Spleen (tissue), 11 donors: ENCODE results near the gene ZNF655. TPM values are rescaled to one million over a fixed set of nuclear protein-coding genes. Genes with fewer than 3 reads are reported as not detected.

Experiments used
- DNase-seq: peaks from one replicate; pipeline ENCODE4 v3.0.0-alpha.2; 2020
- H3K27ac ChIP-seq, 8 donors: fragments of 200-600 bp; sonication (generic) in 7 of 8; 1 replicate in 4 of 8; 2 replicates in 4 of 8; pipeline versions ENCODE4 v1.5.0 to v1.8.0; 2016 to 2021; ENCODE audit warnings: inconsistent platforms in 4 of 8, mild to moderate bottlenecking in 4 of 8, moderate library complexity in 1 of 8
- H3K27me3 ChIP-seq, 7 donors: fragments of 200-600 bp; sonication (generic) in 6 of 7; replicated peaks in 1 of 7; 1 replicate in 4 of 7; 2 replicates in 3 of 7; pipeline versions ENCODE4 v1.5.0 to v1.8.0; 2016 to 2021; ENCODE audit warnings: inconsistent platforms in 3 of 7, mild to moderate bottlenecking in 1 of 7
- H3K36me3 ChIP-seq, 6 donors: fragments of 200-600 bp; sonication (generic) in 5 of 6; 1 replicate in 4 of 6; 2 replicates in 2 of 6; pipeline versions ENCODE4 v1.5.0 to v1.8.0; 2016 to 2021; ENCODE audit warnings: inconsistent platforms in 2 of 6
- H3K4me1 ChIP-seq, 6 donors: fragments of 200-600 bp; sonication (generic) in 5 of 6; 1 replicate in 3 of 6; 2 replicates in 3 of 6; pipeline versions ENCODE4 v1.5.0 to v1.8.0; 2016 to 2021; ENCODE audit warnings: inconsistent platforms in 3 of 6
- H3K4me3 ChIP-seq, 8 donors: fragments of 200-600 bp; sonication (generic) in 7 of 8; 1 replicate in 4 of 8; 2 replicates in 4 of 8; pipeline versions ENCODE4 v1.5.0 to v1.8.0; 2016 to 2021; ENCODE audit warnings: inconsistent platforms in 4 of 8, mild to moderate bottlenecking in 4 of 8, moderate library complexity in 2 of 8
- H3K9me3 ChIP-seq, 8 donors: fragments of 200-600 bp; sonication (generic) in 7 of 8; 1 replicate in 4 of 8; 2 replicates in 4 of 8; pipeline versions ENCODE4 v1.5.0 to v1.8.0; 2016 to 2021; ENCODE audit warnings: inconsistent platforms in 4 of 8
- POLR2A ChIP-seq, 3 donors: fragments of 450-650 bp; IDR thresholded peaks; one replicate each; pipeline ENCODE4 v1.5.1; 2017; ENCODE audit warnings: antibody characterized with exemption in 3 of 3, mild to moderate bottlenecking in 1 of 3
- POLR2AphosphoS5 ChIP-seq, 3 donors: sonication (generic); formaldehyde crosslinking; IDR thresholded peaks; one replicate each; pipeline ENCODE4 v1.5.1; 2017; ENCODE audit warnings: antibody characterized with exemption in 3 of 3
- WGBS, 5 donors: extraction: QIAGEN DNeasy Blood & Tissue Kit in 3 of 5; methylation state at CpG; one replicate each; pipeline versions ENCODE4 v1.1.5 to v1.1.7; 2013 to 2018; 5-methylcytosine and 5-hydroxymethylcytosine counted together
- intact Hi-C: fragments of 100-400 bp; cut with DNase I; formaldehyde crosslinking; loops from one replicate; pipeline ENCODE4 v1.15.0; 2023; ENCODE audit warnings: low total_unique reads
- polyA plus RNA-seq, 3 donors: library from polyadenylated mRNA; stranded (reverse); fragments of 200-250 nt; gene quantifications; one replicate each; pipeline ENCODE4 v1.2.1, GENCODE V29; 2013
- total RNA-seq, 7 donors: library from RNA; depleted of rRNA in 3 of 7; stranded (reverse); fragments of >200 nt in 3 of 7; fragmentation: NEBNext Ultra II Directional in 4 of 7; extraction: Animal tissue kit (Norgen Biotek cat#: 25700) in 4 of 7; gene quantifications; one replicate each; pipeline versions ENCODE4 v1.1.0 to v1.2.1, GENCODE V29; 2016 to 2021
- TF ChIP-seq, protein P1 (sequence below), 11 experiments: fragments of 200-600 bp in 7 of 11; fragments of 450-650 bp in 4 of 11; sonication (generic) in 4 of 11; IDR thresholded peaks in 8 of 11; conservative IDR thresholded peaks in 3 of 11; 1 replicate in 7 of 11; 2 replicates in 4 of 11; pipeline versions ENCODE4 v1.4.0 to v1.8.0; 2016 to 2021; ENCODE audit warnings: antibody characterized with exemption in 11 of 11, inconsistent platforms in 4 of 11, mild to moderate bottlenecking in 1 of 11
- donor health status: healthy with polysubstance abuse.
- donor health status: DM: no; HTN: no; CAD: no; lungs with moderate emphysema.
- donor health status: DM: no; HTN: no; CAD: no.
- donor health status: Bipolar disorder and iron deficiency.
- donor health status: healthy.
- donor health status: DM: no; HTN: no; CAD: no.
- donor health status: DM: yes; HTN: yes; CAD: no.

The ZNF655 gene
- total and polyA plus RNA-seq, 10 donors: 34.5 to 176 (median 86.6) TPM

DNA sequence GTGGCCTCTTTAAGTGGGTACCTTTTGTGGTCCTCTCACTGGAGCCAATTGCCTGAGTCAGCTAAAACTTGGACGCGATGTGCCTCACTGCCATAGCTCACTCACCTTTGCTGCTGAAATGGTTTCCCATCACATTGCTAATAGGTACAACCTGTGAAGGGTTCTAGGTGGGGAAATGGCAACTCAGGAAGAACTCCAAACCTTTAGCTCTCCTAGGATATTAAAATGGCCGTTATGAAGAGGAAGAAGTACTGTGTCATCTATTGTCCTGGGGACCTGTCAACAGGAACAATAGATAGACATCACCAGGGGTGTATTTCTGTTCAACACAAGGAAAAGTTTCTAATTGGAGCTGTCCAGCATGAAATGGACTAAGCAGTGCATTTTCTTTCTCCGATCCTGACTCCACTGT lies 1.2 kb upstream of the ZNF655 start:
- no peak for TF ChIP-seq POLR2A (IDR thresholded peaks at IDR 0.05)
- TF ChIP-seq, protein P1, sequence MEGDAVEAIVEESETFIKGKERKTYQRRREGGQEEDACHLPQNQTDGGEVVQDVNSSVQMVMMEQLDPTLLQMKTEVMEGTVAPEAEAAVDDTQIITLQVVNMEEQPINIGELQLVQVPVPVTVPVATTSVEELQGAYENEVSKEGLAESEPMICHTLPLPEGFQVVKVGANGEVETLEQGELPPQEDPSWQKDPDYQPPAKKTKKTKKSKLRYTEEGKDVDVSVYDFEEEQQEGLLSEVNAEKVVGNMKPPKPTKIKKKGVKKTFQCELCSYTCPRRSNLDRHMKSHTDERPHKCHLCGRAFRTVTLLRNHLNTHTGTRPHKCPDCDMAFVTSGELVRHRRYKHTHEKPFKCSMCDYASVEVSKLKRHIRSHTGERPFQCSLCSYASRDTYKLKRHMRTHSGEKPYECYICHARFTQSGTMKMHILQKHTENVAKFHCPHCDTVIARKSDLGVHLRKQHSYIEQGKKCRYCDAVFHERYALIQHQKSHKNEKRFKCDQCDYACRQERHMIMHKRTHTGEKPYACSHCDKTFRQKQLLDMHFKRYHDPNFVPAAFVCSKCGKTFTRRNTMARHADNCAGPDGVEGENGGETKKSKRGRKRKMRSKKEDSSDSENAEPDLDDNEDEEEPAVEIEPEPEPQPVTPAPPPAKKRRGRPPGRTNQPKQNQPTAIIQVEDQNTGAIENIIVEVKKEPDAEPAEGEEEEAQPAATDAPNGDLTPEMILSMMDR (IDR thresholded peaks at IDR 0.05 in 8 of 11, conservative IDR thresholded peaks at IDR 0.05 in 3 of 11): no peak
- TF ChIP-seq POLR2AphosphoS5 (IDR thresholded peaks at IDR 0.05): no peak
- Histone ChIP-seq H3K4me1 (peaks cover 20 to 76% (median 58%) of the 10 kb centered on the region in 6 donors), H3K27me3 (no peaks in the 10 kb centered on the region), H3K9me3 (no peaks in the 10 kb centered on the region), H3K36me3 (peaks cover 0 to 61% (median 31%) of the 10 kb centered on the region in 6 donors), H3K27ac (peak overlapping the region in 7 of 8 donors; percentile 92 to 100 (median 97)), H3K4me3 (peak overlapping the region; percentile 36 to 95 (median 69))
- WGBS, 5 donors: 64 to 83% (median 75%) methylated on average over 4 of the region's 4 CpGs
- intact Hi-C loops: no loop called here
- no peak for DNase-seq

DNA sequence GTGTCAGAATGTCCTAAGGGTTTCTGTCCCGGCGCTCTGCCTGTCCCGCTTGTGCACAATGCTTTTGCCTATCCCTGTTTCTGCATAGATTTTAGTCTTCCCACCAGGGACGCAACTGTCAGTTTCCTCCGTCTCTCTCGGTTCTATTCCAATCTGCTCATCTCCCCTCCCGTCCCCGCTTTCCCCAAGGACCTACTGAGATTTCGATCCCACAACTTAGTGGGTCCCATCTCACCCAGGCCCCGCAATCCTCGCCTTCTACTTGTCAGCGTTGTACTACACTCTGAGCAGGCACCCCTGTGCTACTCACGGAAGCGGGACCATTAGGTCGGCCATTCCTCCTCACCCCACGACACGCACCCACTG lies 519 bp upstream of the ZNF655 start:
- 3 to 6% (median 5%) methylated on average over 17 of the region's 17 CpGs for WGBS, 5 donors
- Histone ChIP-seq H3K4me3 (peak overlapping the region; percentile 36 to 95 (median 69)), H3K27me3 (no peaks in the 10 kb centered on the region), H3K27ac (peak overlapping the region; percentile 92 to 100 (median 98)), H3K9me3 (no peaks in the 10 kb centered on the region), H3K36me3 (peaks cover 0 to 68% (median 38%) of the 10 kb centered on the region in 6 donors), H3K4me1 (peaks cover 20 to 77% (median 52%) of the 10 kb centered on the region in 6 donors)
- intact Hi-C loops: no loop called here
- DNase-seq: no peak
- TF ChIP-seq POLR2A (IDR thresholded peaks at IDR 0.05) (no peak), POLR2AphosphoS5 (IDR thresholded peaks at IDR 0.05) (no peak)
- TF ChIP-seq, protein P1 (IDR thresholded peaks at IDR 0.05 in 8 of 11, conservative IDR thresholded peaks at IDR 0.05 in 3 of 11): no peak

DNA sequence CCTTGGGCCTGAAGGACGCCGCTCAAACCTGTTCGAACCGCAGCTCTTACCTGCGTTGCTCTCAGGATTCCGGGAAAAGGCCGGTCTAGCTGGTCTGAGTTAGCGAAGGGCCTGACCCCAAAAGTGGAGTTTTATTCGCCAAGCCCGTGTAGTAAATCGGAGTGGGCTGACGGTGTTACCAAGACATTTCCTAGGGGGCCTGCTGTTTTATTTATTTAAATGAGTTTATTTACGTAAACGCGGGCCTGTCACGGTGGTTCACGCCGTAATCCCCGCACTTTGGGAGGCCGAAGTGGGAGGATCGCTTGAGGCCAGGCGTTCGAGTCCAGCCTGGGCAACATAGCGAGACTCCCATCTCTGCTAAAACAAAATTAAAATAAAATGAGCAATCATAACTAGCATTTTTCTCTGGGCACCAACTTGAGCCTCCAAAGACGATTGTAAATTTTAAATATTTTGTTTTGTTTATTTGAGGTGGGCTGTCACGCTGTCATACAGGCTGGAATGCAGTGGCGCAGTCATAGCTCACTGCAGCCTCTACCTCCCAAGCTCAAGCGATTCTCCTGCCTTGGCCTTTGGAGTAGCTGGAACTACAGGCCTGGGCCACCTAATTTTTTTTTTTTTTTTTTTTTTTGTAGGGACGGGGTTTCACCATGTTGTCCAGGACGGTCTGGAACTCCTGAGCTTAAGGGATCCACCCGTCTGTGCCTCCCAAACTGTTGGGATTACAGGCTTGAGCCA lies 903 bp downstream of the ZNF655 start:
- Histone ChIP-seq H3K27ac (peak overlapping the region; percentile 92 to 100 (median 98)), H3K27me3 (no peaks in the 10 kb centered on the region), H3K4me3 (peak overlapping the region; percentile 36 to 95 (median 69)), H3K36me3 (peaks cover 0 to 71% (median 50%) of the 10 kb centered on the region in 6 donors), H3K9me3 (no peaks in the 10 kb centered on the region), H3K4me1 (peaks cover 20 to 85% (median 52%) of the 10 kb centered on the region in 6 donors)
- no peak for DNase-seq
- TF ChIP-seq POLR2A (IDR thresholded peaks at IDR 0.05) (no peak), POLR2AphosphoS5 (IDR thresholded peaks at IDR 0.05) (no peak)
- TF ChIP-seq, protein P1 (IDR thresholded peaks at IDR 0.05 in 8 of 11, conservative IDR thresholded peaks at IDR 0.05 in 3 of 11): no peak
- 28 to 36% (median 31%) methylated on average over 24 to 31 of the region's 31 CpGs for WGBS, 5 donors
- intact Hi-C loops: no loop called here
